GM18867 (cell line): ENCODE measurements around the gene STN1.
A peak's percentile ranks its signal among the peaks of the same experiment; 100 is the strongest.

ENCODE experiments used
- ATAC-seq: cut with Tn5 transposase; IDR thresholded peaks from one replicate; pipeline ENCODE4 v1.9.1; 2021; ENCODE audit warnings: mild to moderate bottlenecking, moderate library complexity; ENCODE audit not compliant: unreplicated experiment

The STN1 gene

GRCh38 chr10:103918053-103918846 lies at the start of gene STN1:
STN1 (minus strand) TSS chr10:103918184; CDS start chr10:103917594, 590 bp downstream.
- peak; percentile 94 for ATAC-seq

GRCh38 chr10:103967448-103968071 lies 49.6 kb upstream of the STN1 start:
- peak; percentile 59 for ATAC-seq

GRCh38 chr10:103966671-103967447 lies 48.9 kb upstream of the STN1 start, which contains the start of gene SLK:
SLK (plus strand) TSS chr10:103967140; CDS start chr10:103967746, 606 bp downstream.
- peak; percentile 83 for ATAC-seq

- ATAC-seq, result no peak
Observed at GRCh38 chr10:103960103-103960502, 42.1 kb upstream of the STN1 start.

GRCh38 chr10:103958996-103959395 lies 41.0 kb upstream of the STN1 start:
- no peak for ATAC-seq

- ATAC-seq, result no peak
Observed at GRCh38 chr10:103954543-103954942, 36.6 kb upstream of the STN1 start.

- ATAC-seq, result no peak
Observed at GRCh38 chr10:103951942-103952341, 34.0 kb upstream of the STN1 start.

GRCh38 chr10:103951183-103951582 lies 33.2 kb upstream of the STN1 start:
- ATAC-seq, result no peak

GRCh38 chr10:103949728-103950127 lies 31.7 kb upstream of the STN1 start:
- no peak for ATAC-seq

GRCh38 chr10:103947799-103948516 lies 30.0 kb upstream of the STN1 start:
- no peak for ATAC-seq

- no peak for ATAC-seq
Observed at GRCh38 chr10:103942866-103943265, 24.9 kb upstream of the STN1 start.

- ATAC-seq, result no peak
Observed at GRCh38 chr10:103941801-103942200, 23.8 kb upstream of the STN1 start.

- ATAC-seq, result no peak
Observed at GRCh38 chr10:103939522-103939921, 21.5 kb upstream of the STN1 start.

GRCh38 chr10:103936022-103936421 lies 18.0 kb upstream of the STN1 start:
- ATAC-seq, result no peak

- ATAC-seq, result no peak
Observed at GRCh38 chr10:103934308-103934707, 16.3 kb upstream of the STN1 start.

- no peak for ATAC-seq
Observed at GRCh38 chr10:103933557-103934121, 15.7 kb upstream of the STN1 start.

GRCh38 chr10:103932971-103933370 lies 15.0 kb upstream of the STN1 start:
- ATAC-seq, result no peak

GRCh38 chr10:103932271-103932670 lies 14.3 kb upstream of the STN1 start:
- no peak for ATAC-seq

GRCh38 chr10:103931603-103932002 lies 13.6 kb upstream of the STN1 start:
- no peak for ATAC-seq

GRCh38 chr10:103930881-103931280 lies 12.9 kb upstream of the STN1 start:
- ATAC-seq, result no peak

- no peak for ATAC-seq
Observed at GRCh38 chr10:103930449-103930848, 12.5 kb upstream of the STN1 start.
